ENCODE measurements around the gene LSM7. TPM values are rescaled to one million over a fixed set of nuclear protein-coding genes. Genes with fewer than 3 reads are reported as not detected.

The LSM7 gene
- total and polyA plus RNA-seq, 2 of the 13 experiments (the other 11 are each of a cell fraction or from before 2014, with no cell fraction given), result 140 to 205 TPM

- H3K27me3 ChIP-seq (ENCODE audit: control insufficient read depth in 1 of 2, insufficient read depth in 2 of 2, low read length in 2 of 2), result peaks cover 8 to 48% of the 10 kb centered on the region in 2 experiments
- H3K27ac ChIP-seq (ENCODE audit: extremely low read length, insufficient read depth, low read length), result no peak overlapping the region
- no TSS peak for BruUV-seq (replicated peaks)
- H3K4me1 ChIP-seq (ENCODE audit: insufficient read depth, low read length), result no peaks in the 10 kb centered on the region
- DNase-seq (ENCODE audit: low spot score), result no peak
- no peaks in the 10 kb centered on the region for H3K36me3 ChIP-seq (replicated peaks in 1 of 2; ENCODE audit: control insufficient read depth in 1 of 2, insufficient read depth in 2 of 2, low read length in 2 of 2)
- no peak for FAIRE-seq
- no peak overlapping the region for H3K9ac ChIP-seq (ENCODE audit: insufficient read depth, low read depth, low read length)
- intact Hi-C loops (cut with micrococcal nuclease; ENCODE audit: unreplicated experiment), result no loop called here
- 66% methylated on average over 11 of the region's 11 CpGs for WGBS (ENCODE audit: low lambda C conversion rate)
- no peaks in the 10 kb centered on the region; the same call in 1 of the 2 replicates for H4K20me1 ChIP-seq (ENCODE audit: insufficient read depth, low read length)
- ChIA-PET CTCF (ENCODE audit: low intra/inter-chr PET ratio, low total read pairs) (no interaction called here), POLR2A (no interaction called here)
- no peaks in the 10 kb centered on the region for H3K79me2 ChIP-seq (ENCODE audit: insufficient read depth, low read length)
- H3K9me3 ChIP-seq (ENCODE audit: low read length), result no peaks in the 10 kb centered on the region
- no peak overlapping the region for H3K4me3 ChIP-seq (replicated peaks in 1 of 3; ENCODE audit: insufficient read depth in 1 of 3, low read depth in 2 of 3, low read length in 3 of 3)
- in situ Hi-C loops (cut with HindIII; ENCODE audit: extremely low pct_ligation_motif_present, low pct_unique_long_range_greater_than_20kb), result no loop called here
- no peak overlapping the region for H2AFZ ChIP-seq (ENCODE audit: low read length)
- no peak for ATAC-seq
- H3K4me2 ChIP-seq (ENCODE audit: low read depth, low read length), result no peak overlapping the region
- TF ChIP-seq LCORL (IDR thresholded peaks at IDR 0.05) (0 out of 2 replicates have a peak, but pooled peaks have one; percentile 35), LCORL (CRISPR knock-in tag; IDR thresholded peaks at IDR 0.05) (no peak), AGO1 (IDR thresholded peaks at IDR 0.05; ENCODE audit: low read depth, low read length, poor library complexity, severe bottlenecking) (no peak), FOXP1 (IDR thresholded peaks at IDR 0.05) (peak; percentile 34; the same call in 1 of the 2 replicates), FOXP1 (CRISPR knock-in tag; IDR thresholded peaks at IDR 0.05) (no peak), ZNF609 (CRISPR knock-in tag; IDR thresholded peaks at IDR 0.05; ENCODE audit: borderline replicate concordance) (no peak), PLRG1 (conservative IDR thresholded peaks at IDR 0.05) (0 out of 2 replicates have a peak, but pooled peaks have one; percentile 53), CREB1 (IDR thresholded peaks at IDR 0.05) (peak; percentile 58; the same call in 1 of the 2 replicates), CREB1 (CRISPR knock-in tag; IDR thresholded peaks at IDR 0.05) (no peak), ARNT (IDR thresholded peaks at IDR 0.05) (peak; percentile 83; the same call in 1 of the 2 replicates), CBFB (CRISPR knock-in tag; IDR thresholded peaks at IDR 0.05) (no peak)
- TF ChIP-seq, protein P1, sequence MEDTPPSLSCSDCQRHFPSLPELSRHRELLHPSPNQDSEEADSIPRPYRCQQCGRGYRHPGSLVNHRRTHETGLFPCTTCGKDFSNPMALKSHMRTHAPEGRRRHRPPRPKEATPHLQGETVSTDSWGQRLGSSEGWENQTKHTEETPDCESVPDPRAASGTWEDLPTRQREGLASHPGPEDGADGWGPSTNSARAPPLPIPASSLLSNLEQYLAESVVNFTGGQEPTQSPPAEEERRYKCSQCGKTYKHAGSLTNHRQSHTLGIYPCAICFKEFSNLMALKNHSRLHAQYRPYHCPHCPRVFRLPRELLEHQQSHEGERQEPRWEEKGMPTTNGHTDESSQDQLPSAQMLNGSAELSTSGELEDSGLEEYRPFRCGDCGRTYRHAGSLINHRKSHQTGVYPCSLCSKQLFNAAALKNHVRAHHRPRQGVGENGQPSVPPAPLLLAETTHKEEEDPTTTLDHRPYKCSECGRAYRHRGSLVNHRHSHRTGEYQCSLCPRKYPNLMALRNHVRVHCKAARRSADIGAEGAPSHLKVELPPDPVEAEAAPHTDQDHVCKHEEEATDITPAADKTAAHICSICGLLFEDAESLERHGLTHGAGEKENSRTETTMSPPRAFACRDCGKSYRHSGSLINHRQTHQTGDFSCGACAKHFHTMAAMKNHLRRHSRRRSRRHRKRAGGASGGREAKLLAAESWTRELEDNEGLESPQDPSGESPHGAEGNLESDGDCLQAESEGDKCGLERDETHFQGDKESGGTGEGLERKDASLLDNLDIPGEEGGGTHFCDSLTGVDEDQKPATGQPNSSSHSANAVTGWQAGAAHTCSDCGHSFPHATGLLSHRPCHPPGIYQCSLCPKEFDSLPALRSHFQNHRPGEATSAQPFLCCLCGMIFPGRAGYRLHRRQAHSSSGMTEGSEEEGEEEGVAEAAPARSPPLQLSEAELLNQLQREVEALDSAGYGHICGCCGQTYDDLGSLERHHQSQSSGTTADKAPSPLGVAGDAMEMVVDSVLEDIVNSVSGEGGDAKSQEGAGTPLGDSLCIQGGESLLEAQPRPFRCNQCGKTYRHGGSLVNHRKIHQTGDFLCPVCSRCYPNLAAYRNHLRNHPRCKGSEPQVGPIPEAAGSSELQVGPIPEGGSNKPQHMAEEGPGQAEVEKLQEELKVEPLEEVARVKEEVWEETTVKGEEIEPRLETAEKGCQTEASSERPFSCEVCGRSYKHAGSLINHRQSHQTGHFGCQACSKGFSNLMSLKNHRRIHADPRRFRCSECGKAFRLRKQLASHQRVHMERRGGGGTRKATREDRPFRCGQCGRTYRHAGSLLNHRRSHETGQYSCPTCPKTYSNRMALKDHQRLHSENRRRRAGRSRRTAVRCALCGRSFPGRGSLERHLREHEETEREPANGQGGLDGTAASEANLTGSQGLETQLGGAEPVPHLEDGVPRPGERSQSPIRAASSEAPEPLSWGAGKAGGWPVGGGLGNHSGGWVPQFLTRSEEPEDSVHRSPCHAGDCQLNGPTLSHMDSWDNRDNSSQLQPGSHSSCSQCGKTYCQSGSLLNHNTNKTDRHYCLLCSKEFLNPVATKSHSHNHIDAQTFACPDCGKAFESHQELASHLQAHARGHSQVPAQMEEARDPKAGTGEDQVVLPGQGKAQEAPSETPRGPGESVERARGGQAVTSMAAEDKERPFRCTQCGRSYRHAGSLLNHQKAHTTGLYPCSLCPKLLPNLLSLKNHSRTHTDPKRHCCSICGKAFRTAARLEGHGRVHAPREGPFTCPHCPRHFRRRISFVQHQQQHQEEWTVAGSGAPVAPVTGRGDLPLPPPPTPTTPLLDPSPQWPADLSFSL (CRISPR knock-in tag; IDR thresholded peaks at IDR 0.05), result peak; percentile 88
- TF ChIP-seq, protein P2, sequence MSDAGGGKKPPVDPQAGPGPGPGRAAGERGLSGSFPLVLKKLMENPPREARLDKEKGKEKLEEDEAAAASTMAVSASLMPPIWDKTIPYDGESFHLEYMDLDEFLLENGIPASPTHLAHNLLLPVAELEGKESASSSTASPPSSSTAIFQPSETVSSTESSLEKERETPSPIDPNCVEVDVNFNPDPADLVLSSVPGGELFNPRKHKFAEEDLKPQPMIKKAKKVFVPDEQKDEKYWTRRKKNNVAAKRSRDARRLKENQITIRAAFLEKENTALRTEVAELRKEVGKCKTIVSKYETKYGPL (CRISPR knock-in tag; IDR thresholded peaks at IDR 0.05), result no peak
These were observed 33.9 kb upstream of the LSM7 start for GRCh38 chr19:2362046-2362969.

Data from HepG2 (cell line).